Spinal cord (tissue), 10 donors: ENCODE measurements around the gene GNA12. TPM values are rescaled to one million over a fixed set of nuclear protein-coding genes. Genes with fewer than 3 reads are reported as not detected.
A peak's percentile ranks its signal among the peaks of the same experiment; 100 is the strongest.

ENCODE experiments used
- DNase-seq, 6 donors: peaks; one replicate each; pipeline versions ENCODE4 v3.0.0 to v3.0.0-alpha.2; 2013 to 2015; ENCODE audit warnings: low spot score in 6 of 6, low read depth in 4 of 6
- H3K27ac ChIP-seq: one replicate; pipeline ENCODE4 v1.5.1; 2013; ENCODE audit warnings: low read depth, low read length, control low read depth
- H3K27me3 ChIP-seq: one replicate; pipeline ENCODE4 v1.6.1; 2013; ENCODE audit warnings: low read length; ENCODE audit not compliant: control insufficient read depth, insufficient read depth
- H3K36me3 ChIP-seq: one replicate; pipeline ENCODE4 v1.6.1; 2013; ENCODE audit warnings: low read length; ENCODE audit not compliant: control insufficient read depth, insufficient read depth
- H3K4me1 ChIP-seq: one replicate; pipeline ENCODE4 v1.6.1; 2013; ENCODE audit warnings: low read length; ENCODE audit not compliant: control insufficient read depth, insufficient read depth
- H3K4me3 ChIP-seq: one replicate; pipeline ENCODE4 v1.5.1; 2013; ENCODE audit warnings: low read depth, low read length, control low read depth
- H3K9me3 ChIP-seq: one replicate; pipeline ENCODE4 v1.6.1; 2013; ENCODE audit warnings: low read length; ENCODE audit not compliant: control insufficient read depth, insufficient read depth
- WGBS: methylation state at CpG from one replicate; pipeline ENCODE4 v1.1.5; 2013; ENCODE audit warnings: missing lambda C conversion rate; ENCODE audit not compliant: insufficient coverage; 5-methylcytosine and 5-hydroxymethylcytosine counted together
- polyA plus RNA-seq, 2 donors: library from polyadenylated mRNA; unstranded; fragments of 120-200 nt; gene quantifications; one replicate each; pipeline ENCODE4 v1.2.1, GENCODE V29; 2013; ENCODE audit not compliant: insufficient read length in 2 of 2
- total RNA-seq, 2 donors: library from RNA; depleted of rRNA in 1 of 2; stranded (reverse); fragments of 120-200 nt in 1 of 2; fragments of >200 nt in 1 of 2; gene quantifications; one replicate each; pipeline versions ENCODE4 v1.2.3 to v1.2.4, GENCODE V29; 2013 to 2014
- donor health status: healthy.

The GNA12 gene
- total and polyA plus RNA-seq, 4 donors = 17.9 to 125 (median 64.9) TPM

DNA sequence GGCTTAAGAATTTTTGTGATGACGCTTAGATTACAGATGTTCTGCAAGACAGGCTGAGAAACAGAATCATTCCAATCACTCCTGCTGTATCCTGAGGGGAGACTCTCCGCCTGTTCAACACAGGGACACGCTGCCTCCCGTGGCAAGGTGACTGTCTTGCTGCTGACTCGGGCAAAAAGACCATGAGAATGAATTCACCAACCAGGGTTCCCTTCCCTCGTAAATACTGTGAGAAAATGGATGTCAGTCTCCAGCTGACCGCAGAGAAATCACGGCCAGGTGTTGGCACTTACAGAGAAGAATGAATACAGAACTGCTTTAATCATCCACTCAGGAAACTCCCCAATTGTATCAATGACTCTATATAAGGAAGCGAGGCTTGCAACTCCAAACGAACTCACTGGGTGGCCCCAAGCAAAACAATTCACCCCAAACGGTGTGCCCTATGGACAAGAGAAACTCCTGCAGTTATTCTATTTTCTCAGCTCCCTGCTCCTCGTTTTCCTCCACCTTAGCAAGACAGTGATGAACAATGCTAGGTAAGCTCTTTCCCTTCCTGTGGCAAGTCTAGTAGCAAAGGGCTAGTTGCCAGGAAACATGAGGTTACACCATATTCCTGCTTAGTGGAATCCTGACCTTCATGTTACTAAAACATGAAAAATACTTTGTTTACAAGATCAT lies 22.8 kb downstream of the GNA12 start:
- Histone ChIP-seq H3K4me1 (peaks cover 54% of the 10 kb centered on the region), H3K27me3 (no peaks in the 10 kb centered on the region), H3K27ac (no peak overlapping the region), H3K4me3 (no peak overlapping the region), H3K9me3 (no peaks in the 10 kb centered on the region), H3K36me3 (peaks cover 4% of the 10 kb centered on the region)
- 32% methylated on average over 6 of the region's 12 CpGs for WGBS
- DNase-seq = peak in 1 of 6 donors; percentile 76

DNA sequence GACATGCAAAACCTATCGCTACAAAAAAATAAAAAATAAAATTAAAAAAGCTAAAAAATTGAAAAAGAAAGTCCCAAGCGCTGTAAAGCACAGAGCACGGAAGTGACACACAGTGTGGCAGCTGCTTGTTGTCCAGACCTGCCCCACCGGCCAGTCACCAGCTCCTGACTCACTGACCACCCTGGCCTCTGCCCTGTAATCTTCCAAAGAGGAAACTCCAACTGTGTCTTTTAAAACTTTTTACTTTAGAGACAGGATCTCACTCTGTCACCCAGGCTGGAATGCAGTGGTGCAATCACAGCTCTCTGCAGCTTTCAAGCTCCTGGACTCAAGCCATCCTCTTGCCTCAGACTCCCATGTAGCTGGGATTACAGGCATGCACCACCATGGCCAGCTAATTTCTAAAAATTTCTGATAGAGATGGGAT lies 23.6 kb downstream of the GNA12 start:
- Histone ChIP-seq H3K27ac (no peak overlapping the region), H3K4me3 (no peak overlapping the region), H3K4me1 (peaks cover 50% of the 10 kb centered on the region), H3K27me3 (no peaks in the 10 kb centered on the region), H3K36me3 (peaks cover 7% of the 10 kb centered on the region), H3K9me3 (no peaks in the 10 kb centered on the region)
- WGBS = 87% methylated on average over 3 of the region's 4 CpGs
- DNase-seq = no peak

DNA sequence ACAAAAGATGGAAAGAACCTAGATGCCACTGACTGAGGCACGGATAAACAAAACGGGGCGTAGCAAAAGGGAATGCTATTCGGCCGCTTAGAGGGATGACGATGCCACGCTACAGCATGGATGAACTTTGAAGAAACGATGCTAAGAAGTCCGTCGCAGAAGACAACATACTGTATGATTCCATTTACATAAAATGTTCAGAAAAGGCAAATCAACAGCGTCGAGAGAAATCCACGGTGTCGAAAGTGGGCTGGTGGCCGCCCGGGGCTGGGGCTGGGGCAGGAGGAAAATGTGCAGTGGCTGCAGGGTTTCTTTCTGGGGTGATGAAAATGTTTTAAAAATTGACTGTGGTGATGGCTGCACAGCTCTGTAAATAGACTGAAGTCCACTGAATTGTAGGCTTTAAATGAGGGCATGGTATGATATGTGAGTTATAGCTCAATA lies 24.1 kb downstream of the GNA12 start:
- H3K27me3 ChIP-seq = no peaks in the 10 kb centered on the region
- no peak overlapping the region for H3K27ac ChIP-seq
- H3K4me3 ChIP-seq = no peak overlapping the region
- 91% methylated on average over 13 of the region's 16 CpGs for WGBS
- peaks cover 48% of the 10 kb centered on the region for H3K4me1 ChIP-seq
- no peak for DNase-seq
- H3K36me3 ChIP-seq = peaks cover 7% of the 10 kb centered on the region
- no peaks in the 10 kb centered on the region for H3K9me3 ChIP-seq

DNA sequence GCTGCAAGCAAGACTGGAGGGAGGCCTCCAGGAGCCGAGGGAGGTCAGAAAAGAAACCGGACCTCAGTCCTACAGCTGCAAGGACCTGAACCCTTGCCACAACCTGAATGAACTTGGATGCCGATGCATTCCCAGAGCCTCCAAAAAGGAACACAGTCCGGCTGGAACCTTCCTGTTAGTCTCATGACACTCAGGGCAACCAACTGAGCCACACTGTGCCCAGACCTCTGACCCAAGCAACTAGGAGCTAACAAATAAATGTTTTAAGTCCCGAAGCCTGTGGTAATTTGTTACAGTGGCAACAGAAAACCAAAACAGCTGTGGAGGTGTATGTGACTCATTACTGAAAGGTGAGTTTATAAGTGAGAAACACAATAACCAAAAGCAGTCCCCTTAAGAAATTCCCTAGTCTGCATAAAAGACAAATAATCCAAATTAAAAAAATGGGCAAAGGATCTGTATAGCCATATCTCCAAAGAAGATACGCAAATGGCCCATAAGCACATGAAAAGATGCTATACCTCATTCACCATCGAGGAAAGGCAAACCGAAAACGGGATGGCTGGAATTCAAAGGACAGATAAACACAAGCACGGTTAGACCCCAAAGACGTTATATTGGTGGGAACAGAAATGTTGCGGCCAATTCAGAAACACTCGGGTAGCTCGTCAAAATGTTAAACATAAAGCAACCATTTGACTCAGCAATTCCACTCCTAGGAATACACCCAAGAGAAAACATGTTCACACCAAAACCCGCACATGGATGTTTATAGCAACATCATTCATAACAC lies 24.8 kb downstream of the GNA12 start:
- H3K4me3 ChIP-seq = no peak overlapping the region
- no peaks in the 10 kb centered on the region for H3K9me3 ChIP-seq
- WGBS = 86% methylated on average over 4 of the region's 15 CpGs
- H3K27me3 ChIP-seq = no peaks in the 10 kb centered on the region
- H3K27ac ChIP-seq = no peak overlapping the region
- peaks cover 7% of the 10 kb centered on the region for H3K36me3 ChIP-seq
- DNase-seq = no peak
- H3K4me1 ChIP-seq = peaks cover 42% of the 10 kb centered on the region

DNA sequence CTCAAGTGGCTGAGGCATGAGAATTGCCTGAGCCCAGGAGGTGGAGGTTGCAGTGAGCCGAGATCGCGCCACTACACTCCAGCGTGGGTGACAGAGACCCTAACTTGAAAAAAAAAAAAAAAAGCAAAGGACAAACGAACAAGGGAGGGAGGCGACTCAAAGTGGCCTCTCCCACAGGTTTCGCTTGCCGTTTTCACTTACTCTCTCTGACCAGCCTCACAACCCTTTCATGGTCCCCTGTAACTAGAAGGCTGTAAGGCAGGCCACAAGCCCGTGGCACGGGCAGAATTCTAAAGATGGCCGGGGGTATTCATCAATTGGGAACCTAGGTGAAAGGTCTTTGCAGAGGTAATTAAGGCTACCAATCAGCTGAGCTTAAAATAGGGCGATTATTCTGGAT lies 25.5 kb downstream of the GNA12 start:
- H3K27me3 ChIP-seq = no peaks in the 10 kb centered on the region
- no peaks in the 10 kb centered on the region for H3K9me3 ChIP-seq
- no peak overlapping the region for H3K27ac ChIP-seq
- no peak for DNase-seq
- WGBS = 84% methylated on average over 8 of the region's 12 CpGs
- no peak overlapping the region for H3K4me3 ChIP-seq
- H3K36me3 ChIP-seq = peaks cover 5% of the 10 kb centered on the region
- peaks cover 37% of the 10 kb centered on the region for H3K4me1 ChIP-seq

DNA sequence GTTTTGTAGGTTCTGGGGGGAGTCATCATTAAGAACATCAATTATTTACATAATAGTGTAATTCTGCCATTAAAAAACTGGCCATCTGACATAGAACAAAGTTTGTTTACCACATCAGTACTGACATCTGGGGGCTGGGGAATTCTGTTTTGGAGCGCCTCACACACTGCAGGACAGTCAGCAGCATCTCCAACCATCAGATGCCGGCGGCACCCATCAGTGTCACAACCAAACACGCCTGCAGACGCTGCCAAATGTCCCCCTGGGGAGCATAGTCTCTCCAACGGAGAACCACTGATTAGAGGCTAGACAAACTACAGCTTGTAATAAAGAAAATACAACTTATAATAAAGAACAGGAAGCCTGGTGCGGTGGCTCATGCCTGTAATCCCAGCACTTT lies 26.0 kb downstream of the GNA12 start:
- peak in 1 of 6 donors; percentile 59 for DNase-seq

DNA sequence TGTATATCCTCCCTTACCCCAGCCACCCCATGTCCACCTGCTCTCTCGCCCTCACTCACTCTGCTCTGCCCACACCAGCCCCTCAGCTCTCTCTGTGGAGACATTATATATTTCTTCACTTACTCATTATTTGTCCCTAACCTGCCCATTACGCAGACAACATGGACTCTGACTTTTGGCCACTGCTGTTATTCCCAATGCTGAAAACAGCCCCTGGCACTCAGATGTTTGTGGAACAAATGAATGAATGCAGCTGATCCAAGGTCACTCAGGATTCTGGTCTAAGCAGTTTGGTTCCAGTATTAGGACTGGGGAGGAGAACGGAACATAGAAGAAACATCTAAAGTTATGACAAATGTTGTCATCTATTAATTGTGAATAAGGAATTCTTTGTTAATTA lies 26.7 kb downstream of the GNA12 start:
- 82% methylated on average over 1 of the region's 3 CpGs for WGBS
- DNase-seq = no peak
- Histone ChIP-seq H3K4me1 (peaks cover 31% of the 10 kb centered on the region), H3K9me3 (no peaks in the 10 kb centered on the region), H3K36me3 (peaks cover 5% of the 10 kb centered on the region), H3K4me3 (no peak overlapping the region), H3K27me3 (no peaks in the 10 kb centered on the region), H3K27ac (no peak overlapping the region)

More for the DNA sequence above, 26.0 kb downstream of the GNA12 start:
- 69% methylated on average over 4 of the region's 7 CpGs for WGBS
- Histone ChIP-seq H3K27me3 (no peaks in the 10 kb centered on the region), H3K27ac (no peak overlapping the region), H3K4me1 (peaks cover 36% of the 10 kb centered on the region), H3K4me3 (no peak overlapping the region), H3K9me3 (no peaks in the 10 kb centered on the region), H3K36me3 (peaks cover 5% of the 10 kb centered on the region)

DNA sequence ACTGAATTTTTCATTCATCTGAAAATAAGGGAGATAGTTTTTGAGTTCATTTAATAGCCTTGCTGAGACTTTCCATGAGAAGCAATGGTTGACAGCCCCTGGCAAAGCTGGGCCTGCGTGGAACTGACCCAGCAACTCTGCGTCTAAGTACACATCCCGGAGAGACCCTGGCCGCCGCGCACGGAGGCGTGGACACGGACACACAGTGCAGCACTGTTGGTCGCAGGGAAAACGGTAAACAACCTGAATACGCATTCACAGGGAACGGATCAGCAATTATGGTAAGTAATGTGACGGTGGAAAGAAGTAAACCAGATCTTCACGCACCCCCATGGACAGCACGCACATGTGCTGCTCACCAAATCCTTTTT lies 28.2 kb downstream of the GNA12 start:
- Histone ChIP-seq H3K4me3 (no peak overlapping the region), H3K27me3 (no peaks in the 10 kb centered on the region), H3K27ac (no peak overlapping the region), H3K9me3 (no peaks in the 10 kb centered on the region), H3K36me3 (peaks cover 5% of the 10 kb centered on the region), H3K4me1 (peaks cover 34% of the 10 kb centered on the region)
- 87% methylated on average over 13 of the region's 16 CpGs for WGBS
- no peak for DNase-seq

DNA sequence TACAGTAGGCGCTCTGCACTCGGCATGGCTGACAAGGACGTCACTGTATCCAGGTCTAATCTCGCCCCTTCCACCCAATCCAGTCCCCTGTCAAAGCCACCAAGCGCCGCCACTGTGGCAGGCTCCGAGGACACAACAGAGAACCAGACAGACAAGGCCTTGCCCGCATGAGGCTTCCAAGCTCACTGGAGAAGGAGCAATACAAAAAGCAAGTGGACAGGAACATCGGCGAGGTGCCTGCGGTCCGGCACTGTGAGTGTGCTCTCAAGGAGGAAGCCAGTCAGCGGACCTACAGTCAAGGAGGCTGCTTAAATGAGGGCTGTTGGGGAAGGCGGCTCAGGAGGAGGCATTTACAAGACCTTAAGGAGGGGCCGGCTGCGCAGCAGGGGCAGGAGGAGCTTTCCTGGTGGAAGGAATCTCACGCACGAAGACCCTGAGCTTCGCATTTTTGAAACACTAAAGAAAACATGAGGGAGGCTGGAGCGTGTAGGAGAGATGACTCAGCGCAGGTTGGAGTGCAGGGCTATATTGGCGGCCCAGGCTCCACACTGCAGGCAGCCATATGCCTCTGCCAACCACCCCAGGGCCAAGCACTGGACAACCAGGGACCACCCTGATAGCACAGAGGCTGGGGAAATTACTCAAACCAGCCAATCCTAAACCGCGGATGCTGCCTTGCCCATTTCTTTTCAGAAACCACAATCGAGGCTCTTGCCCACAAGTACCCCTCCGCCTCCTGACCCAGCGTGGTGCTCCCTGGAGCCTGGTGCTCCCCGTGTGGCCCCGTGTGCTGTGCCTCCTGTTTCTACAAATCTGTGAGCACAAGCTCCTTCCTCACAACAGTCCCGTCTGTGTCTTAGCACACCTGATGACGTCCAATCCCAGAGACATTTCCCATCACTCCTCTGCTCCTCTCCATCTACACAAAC lies 28.9 kb downstream of the GNA12 start:
- DNase-seq = no peak
- no peak overlapping the region for H3K27ac ChIP-seq

More for the DNA sequence above, 28.9 kb downstream of the GNA12 start:
- no peak overlapping the region for H3K4me3 ChIP-seq
- H3K27me3 ChIP-seq = no peaks in the 10 kb centered on the region
- H3K36me3 ChIP-seq = peaks cover 5% of the 10 kb centered on the region
- WGBS = 80% methylated on average over 29 of the region's 31 CpGs
- peaks cover 35% of the 10 kb centered on the region for H3K4me1 ChIP-seq
- H3K9me3 ChIP-seq = no peaks in the 10 kb centered on the region
